Neuronal stem cell (in vitro differentiated cells): ENCODE data around the gene PCYT2.
A peak's percentile ranks its signal among the peaks of the same experiment; 100 is the strongest.

Experiments
- DNase-seq: peaks from one replicate; pipeline ENCODE4 v3.0.0-alpha.2; 2013; ENCODE audit warnings: low spot score
- H2AFZ ChIP-seq: one replicate; pipeline ENCODE4 v1.6.1; 2013; ENCODE audit warnings: mild to moderate bottlenecking, low read length, inconsistent platforms
- H2AK5ac ChIP-seq: 2 replicates; pipeline ENCODE4 v1.6.1; 2013; ENCODE audit warnings: low read depth, mild to moderate bottlenecking, inconsistent platforms, low read length, moderate library complexity, mixed read lengths
- H2BK120ac ChIP-seq: 2 replicates; pipeline ENCODE4 v1.6.1; 2013; ENCODE audit warnings: low read depth, mild to moderate bottlenecking, inconsistent platforms, low read length, moderate library complexity, mixed read lengths
- H2BK12ac ChIP-seq: one replicate; pipeline ENCODE4 v1.6.1; 2013; ENCODE audit warnings: low read length, inconsistent platforms
- H2BK15ac ChIP-seq: 2 replicates; pipeline ENCODE4 v1.6.1; 2013; ENCODE audit warnings: mild to moderate bottlenecking, low read length, inconsistent platforms, mixed read lengths
- H2BK5ac ChIP-seq: one replicate; pipeline ENCODE4 v1.6.1; 2013; ENCODE audit warnings: inconsistent platforms, mild to moderate bottlenecking, low read length, moderate library complexity
- H3K14ac ChIP-seq: one replicate; pipeline ENCODE4 v1.6.1; 2013; ENCODE audit warnings: low read length, inconsistent platforms
- H3K18ac ChIP-seq: 2 replicates; pipeline ENCODE4 v1.6.1; 2013; ENCODE audit warnings: low read length, inconsistent platforms
- H3K23ac ChIP-seq: 2 replicates; pipeline ENCODE4 v1.6.1; 2013; ENCODE audit warnings: low read depth, mild to moderate bottlenecking, mixed read lengths, low read length, inconsistent platforms; ENCODE audit not compliant: poor library complexity
- H3K27ac ChIP-seq: replicated peaks from 3 replicates; pipeline ENCODE4 v1.5.1; 2013; ENCODE audit warnings: low read length, inconsistent platforms
- H3K27me3 ChIP-seq, 3 experiments: 2 replicates each; pipeline ENCODE4 v1.6.1; 2013; ENCODE audit warnings: low read length in 3 of 3, mild to moderate bottlenecking in 2 of 3, inconsistent platforms in 1 of 3, low read depth in 1 of 3, mixed read lengths in 1 of 3, moderate library complexity in 1 of 3; ENCODE audit not compliant: control insufficient read depth in 3 of 3, insufficient read depth in 3 of 3
- H3K36me3 ChIP-seq, 2 donors: replicated peaks in 1 of 2; 2 replicates each; pipeline ENCODE4 v1.6.1; 2013; ENCODE audit warnings: low read length in 2 of 2; ENCODE audit not compliant: control insufficient read depth in 2 of 2, insufficient read depth in 2 of 2
- H3K4ac ChIP-seq: 2 replicates; pipeline ENCODE4 v1.6.1; 2013; ENCODE audit warnings: inconsistent platforms, mild to moderate bottlenecking, low read length, moderate library complexity
- H3K4me1 ChIP-seq, 2 donors: 1 replicate in 1 of 2; 2 replicates in 1 of 2; pipeline ENCODE4 v1.6.1; 2013; ENCODE audit warnings: low read length in 2 of 2, low read depth in 1 of 2; ENCODE audit not compliant: control insufficient read depth in 2 of 2, insufficient read depth in 1 of 2
- H3K4me2 ChIP-seq: one replicate; pipeline ENCODE4 v1.6.1; 2013; ENCODE audit warnings: mild to moderate bottlenecking, low read length, inconsistent platforms; ENCODE audit not compliant: insufficient read depth, poor library complexity, severe bottlenecking
- H3K4me3 ChIP-seq, 2 donors: 2 replicates each; pipeline ENCODE4 v1.5.1; 2013; ENCODE audit warnings: low read length in 2 of 2, mild to moderate bottlenecking in 2 of 2, inconsistent platforms in 1 of 2, moderate library complexity in 1 of 2
- H3K79me1 ChIP-seq: one replicate; pipeline ENCODE4 v1.6.1; 2013; ENCODE audit warnings: low read depth, mild to moderate bottlenecking, inconsistent platforms, low read length, moderate library complexity
- H3K9ac ChIP-seq: one replicate; pipeline ENCODE4 v1.6.1; 2013; ENCODE audit warnings: mild to moderate bottlenecking, low read depth, low read length, inconsistent platforms; ENCODE audit not compliant: poor library complexity
- H3K9me3 ChIP-seq, 2 donors: replicated peaks in 1 of 2; 2 replicates each; pipeline versions ENCODE3 to v1.6.1; 2013; ENCODE audit warnings: low read length in 2 of 2, mild to moderate bottlenecking in 2 of 2, inconsistent platforms in 1 of 2, low read depth in 1 of 2, mixed read lengths in 1 of 2, moderate library complexity in 1 of 2; ENCODE audit not compliant: control insufficient read depth in 2 of 2, insufficient read depth in 1 of 2
- H4K8ac ChIP-seq: one replicate; pipeline ENCODE4 v1.6.1; 2013; ENCODE audit warnings: low read depth, mild to moderate bottlenecking, inconsistent platforms, low read length, moderate library complexity
- H4K91ac ChIP-seq: one replicate; pipeline ENCODE4 v1.6.1; 2013; ENCODE audit warnings: low read length, low read depth, mild to moderate bottlenecking, inconsistent platforms; ENCODE audit not compliant: poor library complexity
- WGBS, 2 donors: extraction: QIAGEN DNeasy Blood & Tissue Kit; methylation state at CpG; one replicate each; pipeline ENCODE4 v1.1.7; 2013; ENCODE audit warnings: missing lambda C conversion rate in 2 of 2, mixed read lengths in 1 of 2; ENCODE audit not compliant: insufficient read length in 2 of 2, insufficient replicate concordance in 1 of 2; ENCODE audit errors: extremely low coverage in 2 of 2; 5-methylcytosine and 5-hydroxymethylcytosine counted together

PCYT2 gene

GRCh38 chr17:81900181-81900820, 10.9 kb downstream of the PCYT2 start:
- H3K18ac ChIP-seq: no peak overlapping the region
- H3K4ac ChIP-seq: no peak overlapping the region
- no peak overlapping the region for H2AK5ac ChIP-seq
- no peak overlapping the region for H4K91ac ChIP-seq
- no peak overlapping the region for H2BK120ac ChIP-seq
- no peaks in the 10 kb centered on the region for H3K9me3 ChIP-seq
- H2BK12ac ChIP-seq: no peak overlapping the region
- H3K9ac ChIP-seq: no peak overlapping the region
- H3K79me1 ChIP-seq: peaks cover 5% of the 10 kb centered on the region
- no peak overlapping the region for H3K14ac ChIP-seq
- no peak overlapping the region for H2BK5ac ChIP-seq
- H2BK15ac ChIP-seq: no peak overlapping the region
- WGBS, 2 donors: no CpG with 5 or more reads among the region's 18 CpGs
- peaks cover 0 to 5% of the 10 kb centered on the region in 2 donors for H3K4me1 ChIP-seq
- H3K27ac ChIP-seq: no peak overlapping the region
- peaks cover 36 to 80% of the 10 kb centered on the region in 2 donors for H3K36me3 ChIP-seq
- H3K4me3 ChIP-seq: no peak overlapping the region
- H4K8ac ChIP-seq: no peak overlapping the region
- no peak overlapping the region for H3K4me2 ChIP-seq
- no peak for DNase-seq
- H2AFZ ChIP-seq: no peak overlapping the region
- H3K27me3 ChIP-seq: peaks cover 0 to 25% (median 4%) of the 10 kb centered on the region in 3 experiments
- H3K23ac ChIP-seq: no peak overlapping the region

GRCh38 chr17:81899514-81900166, 11.6 kb downstream of the PCYT2 start:
- no peak overlapping the region for H2BK120ac ChIP-seq
- WGBS, 2 donors: no CpG with 5 or more reads among the region's 22 CpGs
- peak overlapping the region; percentile 6 for H2BK5ac ChIP-seq
- H2BK12ac ChIP-seq: no peak overlapping the region
- H2BK15ac ChIP-seq: no peak overlapping the region
- H3K4me1 ChIP-seq: peaks cover 0 to 5% of the 10 kb centered on the region in 2 donors
- no peak overlapping the region for H4K8ac ChIP-seq
- peak overlapping the region in 1 of 2 donors; percentile 49 for H3K4me3 ChIP-seq
- H3K27ac ChIP-seq: no peak overlapping the region
- peaks cover 5% of the 10 kb centered on the region for H3K79me1 ChIP-seq
- no peaks in the 10 kb centered on the region for H3K9me3 ChIP-seq
- peak overlapping the region; percentile 63 for H3K9ac ChIP-seq
- H2AFZ ChIP-seq: no peak overlapping the region
- no peak overlapping the region for H3K14ac ChIP-seq
- peaks cover 39 to 80% of the 10 kb centered on the region in 2 donors for H3K36me3 ChIP-seq
- no peak overlapping the region for H3K18ac ChIP-seq
- H4K91ac ChIP-seq: no peak overlapping the region
- no peak for DNase-seq
- no peak overlapping the region for H3K4me2 ChIP-seq
- H3K27me3 ChIP-seq: peaks cover 0 to 25% (median 4%) of the 10 kb centered on the region in 3 experiments
- no peak overlapping the region for H2AK5ac ChIP-seq
- no peak overlapping the region for H3K4ac ChIP-seq
- peak overlapping the region; percentile 5 for H3K23ac ChIP-seq

- Histone ChIP-seq H4K91ac (no peak overlapping the region), H3K27ac (no peak overlapping the region), H3K14ac (no peak overlapping the region), H2BK15ac (no peak overlapping the region), H3K4me1 (peaks cover 0 to 5% of the 10 kb centered on the region in 2 donors), H3K4ac (no peak overlapping the region), H3K9ac (no peak overlapping the region), H2BK12ac (no peak overlapping the region), H3K79me1 (peaks cover 8% of the 10 kb centered on the region), H3K18ac (no peak overlapping the region), H3K4me3 (no peak overlapping the region), H3K36me3 (peaks cover 41 to 80% of the 10 kb centered on the region in 2 donors), H4K8ac (no peak overlapping the region), H3K4me2 (no peak overlapping the region), H2AK5ac (no peak overlapping the region), H3K23ac (no peak overlapping the region), H2BK120ac (no peak overlapping the region), H3K9me3 (no peaks in the 10 kb centered on the region), H3K27me3 (peaks cover 0 to 25% (median 4%) of the 10 kb centered on the region in 3 experiments), H2AFZ (no peak overlapping the region), H2BK5ac (peak overlapping the region; percentile 6)
- no peak for DNase-seq
- WGBS, 2 donors: no CpG with 5 or more reads among the region's 9 CpGs
These were observed 12.3 kb downstream of the PCYT2 start for GRCh38 chr17:81898885-81899284.
